H1 (cell line): ENCODE results near the gene LRRC43.

Experiments used
- ATF2 ChIP-seq: IDR thresholded peaks from 2 replicates; pipeline ENCODE4 v1.6.1; 2012; ENCODE audit warnings: low read length, inconsistent platforms
- CTCF ChIP-seq, 3 experiments: IDR thresholded peaks; 1 replicate in 2 of 3; 2 replicates in 1 of 3; pipeline versions ENCODE4 v1.5.1 to v1.6.1; 2011; ENCODE audit warnings: low read length in 3 of 3, mild to moderate bottlenecking in 3 of 3, inconsistent platforms in 2 of 3, low read depth in 1 of 3, moderate library complexity in 1 of 3; ENCODE audit not compliant: insufficient read depth in 1 of 3; ENCODE audit errors: control extremely low read depth in 1 of 3
- EP300 ChIP-seq, 2 experiments: IDR thresholded peaks; 1 replicate in 1 of 2; 2 replicates in 1 of 2; pipeline ENCODE4 v1.6.1; 2011 to 2012; ENCODE audit warnings: low read depth in 2 of 2, low read length in 2 of 2, mild to moderate bottlenecking in 2 of 2, borderline replicate concordance in 1 of 2, inconsistent platforms in 1 of 2, moderate library complexity in 1 of 2
- FOSL1 ChIP-seq: IDR thresholded peaks from 2 replicates; pipeline ENCODE4 v1.6.1; 2011; ENCODE audit warnings: mild to moderate bottlenecking, low read depth, low read length, moderate library complexity; ENCODE audit not compliant: insufficient read depth
- HDAC2 ChIP-seq, 2 experiments: fragments of 300-600 bp in 1 of 2; sonication (generic) in 1 of 2; IDR thresholded peaks; 2 replicates each; pipeline ENCODE4 v1.6.1; 2011 to 2012; ENCODE audit warnings: low read depth in 2 of 2, low read length in 2 of 2, mild to moderate bottlenecking in 2 of 2, moderate library complexity in 2 of 2, borderline replicate concordance in 1 of 2, inconsistent platforms in 1 of 2
- POLR2A ChIP-seq, 2 experiments: IDR thresholded peaks; 1 replicate in 1 of 2; 2 replicates in 1 of 2; pipeline ENCODE4 v1.6.1; 2011; ENCODE audit warnings: low read depth in 2 of 2, low read length in 2 of 2, mild to moderate bottlenecking in 2 of 2; ENCODE audit errors: control extremely low read depth in 1 of 2
- POLR2AphosphoS5 ChIP-seq: IDR thresholded peaks from 2 replicates; pipeline ENCODE4 v1.6.1; 2011; ENCODE audit warnings: low read depth, low read length
- RAD21 ChIP-seq, 2 experiments: IDR thresholded peaks in 1 of 2; conservative IDR thresholded peaks in 1 of 2; 2 replicates each; pipeline ENCODE4 v1.6.1; 2011; ENCODE audit warnings: low read depth in 2 of 2, low read length in 2 of 2, improper control_type of control experiment in 1 of 2, inconsistent platforms in 1 of 2, mild to moderate bottlenecking in 1 of 2, moderate library complexity in 1 of 2
- SIRT6 ChIP-seq: IDR thresholded peaks from one replicate; pipeline ENCODE4 v1.7.1; 2012; ENCODE audit warnings: low read length, inconsistent platforms
- SRF ChIP-seq: IDR thresholded peaks from 2 replicates; pipeline ENCODE4 v1.6.1; 2011; ENCODE audit warnings: mild to moderate bottlenecking, low read depth, low read length, moderate library complexity

DNA sequence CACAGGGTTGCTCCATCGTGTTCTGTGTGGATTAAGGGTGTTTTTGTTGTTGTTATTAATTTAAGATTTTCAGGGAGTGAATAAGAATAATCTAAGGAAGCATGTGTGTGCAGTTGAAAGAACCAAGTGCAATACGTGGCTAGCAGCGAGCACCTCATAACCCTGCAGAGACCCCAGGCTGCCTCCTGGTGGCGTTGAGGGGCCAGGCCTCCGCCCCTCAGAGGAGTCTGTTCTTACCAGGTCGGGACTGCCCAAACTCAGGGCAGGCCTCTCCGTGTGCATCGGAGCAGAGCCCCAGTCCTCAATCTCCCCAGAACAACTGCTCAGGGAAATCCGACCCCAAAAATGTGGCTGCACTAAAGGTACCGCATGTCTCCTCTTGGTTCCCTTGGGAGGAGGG lies 45.7 kb upstream of the LRRC43 start:
- TF ChIP-seq RAD21 (IDR thresholded peaks at IDR 0.05 in 1 of 2, conservative IDR thresholded peaks at IDR 0.05 in 1 of 2; ENCODE audit: low read depth in 2 of 2, low read length in 2 of 2) (peak; percentile 56 to 72), CTCF (IDR thresholded peaks at IDR 0.05; ENCODE audit: control extremely low read depth in 1 of 3, insufficient read depth in 1 of 3, low read depth in 1 of 3, low read length in 3 of 3) (peak in 2 of 3 experiments; percentile 77 to 84; a peak in 3 of 4 replicates), SIRT6 (no peak), ATF2 (no peak), EP300 (IDR thresholded peaks at IDR 0.05; ENCODE audit: borderline replicate concordance in 1 of 2, low read depth in 2 of 2, low read length in 2 of 2) (no peak), FOSL1 (no peak), HDAC2 (IDR thresholded peaks at IDR 0.05; ENCODE audit: borderline replicate concordance in 1 of 2, low read depth in 2 of 2, low read length in 2 of 2) (no peak), SRF (no peak), POLR2AphosphoS5 (no peak), POLR2A (IDR thresholded peaks at IDR 0.05; ENCODE audit: control extremely low read depth in 1 of 2, low read depth in 2 of 2, low read length in 2 of 2) (no peak)
